Lung (tissue), 12 donors: ENCODE results near the gene TMTC3. TPM values are rescaled to one million over a fixed set of nuclear protein-coding genes. Genes with fewer than 3 reads are reported as not detected.

Experiments used
- ATAC-seq: fragments of 200-7000 bp; cut with Tn5 transposase; one replicate; pipeline ENCODE4 v1.9.1; 2020; ENCODE audit warnings: moderate number of reproducible peaks; ENCODE audit not compliant: insufficient read depth, low FRiP score
- DNase-seq, 3 donors: peaks; one replicate each; pipeline ENCODE4 v3.0.0-alpha.2; 2013 to 2017
- H3K27ac ChIP-seq, 2 donors: one replicate each; pipeline ENCODE4 v1.5.1; 2013; ENCODE audit warnings: mild to moderate bottlenecking in 2 of 2, moderate library complexity in 2 of 2, control low read depth in 1 of 2, inconsistent platforms in 1 of 2, low read depth in 1 of 2, low read length in 1 of 2
- H3K27me3 ChIP-seq, 3 donors: one replicate each; pipeline ENCODE4 v1.5.1; 2013; ENCODE audit warnings: low read length in 2 of 3; ENCODE audit not compliant: control insufficient read depth in 3 of 3, insufficient read depth in 3 of 3
- H3K36me3 ChIP-seq, 4 donors: one replicate each; pipeline ENCODE4 v1.5.1; 2013; ENCODE audit warnings: low read length in 4 of 4, mild to moderate bottlenecking in 1 of 4, moderate library complexity in 1 of 4; ENCODE audit not compliant: control insufficient read depth in 4 of 4, insufficient read depth in 4 of 4
- H3K4me1 ChIP-seq, 5 donors: one replicate each; pipeline ENCODE4 v1.5.1; 2013; ENCODE audit warnings: low read length in 5 of 5, mild to moderate bottlenecking in 2 of 5, moderate library complexity in 1 of 5; ENCODE audit not compliant: control insufficient read depth in 5 of 5, insufficient read depth in 5 of 5
- H3K4me3 ChIP-seq: one replicate; pipeline ENCODE4 v1.5.1; 2013; ENCODE audit warnings: mild to moderate bottlenecking, control low read depth, moderate library complexity
- H3K9ac ChIP-seq, 2 donors: one replicate each; pipeline ENCODE4 v1.5.1; 2013; ENCODE audit warnings: low read length in 2 of 2, control low read depth in 1 of 2; ENCODE audit not compliant: insufficient read depth in 1 of 2
- H3K9me3 ChIP-seq, 4 donors: one replicate each; pipeline ENCODE4 v1.5.1; 2013; ENCODE audit warnings: low read length in 3 of 4, mild to moderate bottlenecking in 1 of 4, moderate library complexity in 1 of 4; ENCODE audit not compliant: control insufficient read depth in 4 of 4, insufficient read depth in 3 of 4
- WGBS, 2 donors: extraction: QIAGEN DNeasy Blood & Tissue Kit; methylation state at CpG; one replicate each; pipeline ENCODE4 v1.1.7; 2013; 5-methylcytosine and 5-hydroxymethylcytosine counted together
- polyA plus RNA-seq, 2 donors: library from polyadenylated mRNA; stranded (reverse); fragments of 200-250 nt; gene quantifications; one replicate each; pipeline ENCODE4 v1.2.1, GENCODE V29; 2013
- total RNA-seq, 2 donors: library from RNA; depleted of rRNA in 1 of 2; stranded (reverse); fragments of >200 nt in 1 of 2; gene quantifications; one replicate each; pipeline ENCODE4 v1.2.1, GENCODE V29; 2014 to 2021
- TF ChIP-seq, protein P1 (sequence below): IDR thresholded peaks from 2 replicates; pipeline ENCODE4 v1.5.1; 2012; ENCODE audit warnings: mild to moderate bottlenecking; ENCODE audit errors: control extremely low read depth, extremely low read depth
- donor health status: control.
- donor health status: control.
- donor health status: Bipolar disorder and iron deficiency.
- donor health status: healthy.
- donor health status: DM: yes; HTN: yes; CAD: no.

The TMTC3 gene
- total and polyA plus RNA-seq, 4 donors: 3.4 to 36.2 (median 10.8) TPM

DNA sequence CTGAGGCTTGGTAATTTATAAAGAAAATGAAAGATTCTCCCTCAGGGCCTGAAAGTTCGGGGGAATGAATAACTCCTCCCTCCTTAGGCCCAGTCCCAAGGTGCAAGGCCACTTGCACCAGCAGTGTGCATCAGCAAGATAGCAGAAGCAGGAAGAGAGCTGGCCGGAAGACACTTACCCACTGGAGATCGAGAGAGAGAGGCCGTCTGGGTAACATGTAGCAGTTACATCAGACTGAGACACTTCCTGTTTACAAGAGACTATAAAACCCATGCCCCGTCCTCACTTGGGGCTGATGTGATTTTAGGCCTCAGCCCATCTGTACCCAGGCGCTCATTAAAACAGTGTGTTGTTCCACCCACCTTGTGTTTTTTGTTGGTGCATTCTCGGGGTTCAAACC lies 85.2 kb downstream of the TMTC3 start:
- DNase-seq: no peak
- peaks cover 0 to under 1% (median 0%) of the 10 kb centered on the region in 4 donors for H3K9me3 ChIP-seq
- TF ChIP-seq, protein P1, sequence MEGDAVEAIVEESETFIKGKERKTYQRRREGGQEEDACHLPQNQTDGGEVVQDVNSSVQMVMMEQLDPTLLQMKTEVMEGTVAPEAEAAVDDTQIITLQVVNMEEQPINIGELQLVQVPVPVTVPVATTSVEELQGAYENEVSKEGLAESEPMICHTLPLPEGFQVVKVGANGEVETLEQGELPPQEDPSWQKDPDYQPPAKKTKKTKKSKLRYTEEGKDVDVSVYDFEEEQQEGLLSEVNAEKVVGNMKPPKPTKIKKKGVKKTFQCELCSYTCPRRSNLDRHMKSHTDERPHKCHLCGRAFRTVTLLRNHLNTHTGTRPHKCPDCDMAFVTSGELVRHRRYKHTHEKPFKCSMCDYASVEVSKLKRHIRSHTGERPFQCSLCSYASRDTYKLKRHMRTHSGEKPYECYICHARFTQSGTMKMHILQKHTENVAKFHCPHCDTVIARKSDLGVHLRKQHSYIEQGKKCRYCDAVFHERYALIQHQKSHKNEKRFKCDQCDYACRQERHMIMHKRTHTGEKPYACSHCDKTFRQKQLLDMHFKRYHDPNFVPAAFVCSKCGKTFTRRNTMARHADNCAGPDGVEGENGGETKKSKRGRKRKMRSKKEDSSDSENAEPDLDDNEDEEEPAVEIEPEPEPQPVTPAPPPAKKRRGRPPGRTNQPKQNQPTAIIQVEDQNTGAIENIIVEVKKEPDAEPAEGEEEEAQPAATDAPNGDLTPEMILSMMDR: no peak
- H3K9ac ChIP-seq: no peak overlapping the region
- no peaks in the 10 kb centered on the region for H3K4me1 ChIP-seq
- no peaks in the 10 kb centered on the region for H3K27me3 ChIP-seq
- H3K4me3 ChIP-seq: no peak overlapping the region
- H3K36me3 ChIP-seq: no peaks in the 10 kb centered on the region
- ATAC-seq: no peak
- 61% methylated on average over 7 of the region's 7 CpGs for WGBS, 2 donors
- H3K27ac ChIP-seq: no peak overlapping the region

DNA sequence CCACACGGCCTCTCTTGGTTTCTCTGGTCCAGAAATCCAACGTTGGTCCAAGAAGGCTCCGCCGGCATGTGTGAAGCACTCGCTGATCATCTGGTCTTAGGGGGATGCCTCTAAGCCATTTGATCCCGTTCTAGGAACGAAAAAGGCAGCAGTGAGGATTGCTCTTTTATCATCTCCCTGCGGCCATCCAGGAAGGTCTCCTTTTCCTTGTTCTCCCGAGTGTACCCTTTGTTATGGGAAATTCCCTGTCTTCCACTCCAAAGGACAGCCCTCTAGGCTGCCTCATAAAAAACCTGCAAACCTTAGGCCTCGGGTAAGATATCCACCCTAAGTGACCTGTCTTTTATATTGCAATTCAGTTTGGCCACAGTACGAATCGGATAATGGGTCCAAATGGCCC lies 85.8 kb downstream of the TMTC3 start:
- Histone ChIP-seq H3K9me3 (no peaks in the 10 kb centered on the region), H3K9ac (no peak overlapping the region), H3K4me1 (no peaks in the 10 kb centered on the region), H3K4me3 (no peak overlapping the region), H3K27ac (no peak overlapping the region), H3K27me3 (no peaks in the 10 kb centered on the region), H3K36me3 (no peaks in the 10 kb centered on the region)
- DNase-seq (no peak), ATAC-seq (no peak)
- WGBS, 2 donors: 93 to 94% methylated on average over 12 of the region's 12 CpGs
- TF ChIP-seq, protein P1: no peak

DNA sequence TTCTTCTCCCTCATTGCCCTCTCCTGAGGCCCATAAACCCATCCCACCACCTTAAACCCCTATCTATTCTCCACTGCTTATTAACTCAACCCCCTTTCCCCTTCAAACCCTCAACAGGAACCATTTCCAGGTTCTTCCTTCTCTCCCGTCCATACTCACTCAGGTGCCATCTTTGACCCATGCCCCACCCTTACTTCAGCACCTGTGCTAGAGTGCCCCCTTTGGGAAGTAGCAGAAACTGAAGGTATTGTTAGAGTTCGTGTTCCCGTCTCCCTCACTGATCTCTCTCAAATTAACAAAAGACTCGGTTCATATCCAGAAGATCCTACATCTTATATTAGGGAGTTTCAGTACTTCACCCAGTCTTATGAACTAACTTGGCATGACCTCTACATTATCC lies 86.6 kb downstream of the TMTC3 start:
- TF ChIP-seq, protein P1: no peak
- no peak overlapping the region for H3K4me3 ChIP-seq
- ATAC-seq (no peak), DNase-seq (no peak)
- H3K36me3 ChIP-seq: no peaks in the 10 kb centered on the region
- no peak overlapping the region for H3K9ac ChIP-seq
- H3K4me1 ChIP-seq: no peaks in the 10 kb centered on the region
- H3K9me3 ChIP-seq: no peaks in the 10 kb centered on the region
- H3K27ac ChIP-seq: no peak overlapping the region
- 95 to 97% methylated on average over 4 of the region's 4 CpGs for WGBS, 2 donors
- no peaks in the 10 kb centered on the region for H3K27me3 ChIP-seq

DNA sequence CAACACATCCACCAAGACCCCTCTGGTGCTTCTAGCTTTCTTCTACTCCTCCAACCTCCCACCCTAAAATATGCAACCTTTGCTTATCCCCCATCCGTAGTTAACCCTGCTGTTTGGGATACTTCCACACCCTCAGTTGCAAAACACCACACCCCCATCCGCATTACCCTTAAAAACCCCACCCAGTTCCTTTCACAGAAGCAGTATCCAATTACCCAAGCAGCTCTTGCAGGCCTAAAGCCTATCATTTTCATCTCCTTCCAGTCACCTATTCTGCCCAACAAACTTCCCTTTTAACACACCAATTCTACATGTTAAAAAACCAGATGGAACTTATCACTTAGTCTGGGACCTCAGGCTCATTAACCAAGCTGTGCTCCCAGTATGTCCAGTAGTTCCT lies 88.2 kb downstream of the TMTC3 start:
- no peak overlapping the region for H3K9ac ChIP-seq
- no peaks in the 10 kb centered on the region for H3K4me1 ChIP-seq
- WGBS, 2 donors: 87 to 93% methylated on average over 2 of the region's 2 CpGs
- H3K27me3 ChIP-seq: no peaks in the 10 kb centered on the region
- no peak for DNase-seq
- H3K27ac ChIP-seq: no peak overlapping the region
- H3K36me3 ChIP-seq: no peaks in the 10 kb centered on the region
- no peak overlapping the region for H3K4me3 ChIP-seq
- H3K9me3 ChIP-seq: no peaks in the 10 kb centered on the region
- ATAC-seq: no peak
- TF ChIP-seq, protein P1: no peak
